Lower leg skin (tissue), 4 donors: Measurements from ENCODE around the gene ADRB1. TPM values are rescaled to one million over a fixed set of nuclear protein-coding genes. Genes with fewer than 3 reads are reported as not detected.
A peak's percentile ranks its signal among the peaks of the same experiment; 100 is the strongest.

Experiments used
- DNase-seq, 2 donors: peaks; one replicate each; pipeline ENCODE4 v3.0.0-alpha.2; 2019; ENCODE audit warnings: low spot score in 2 of 2
- H3K4me3 ChIP-seq: fragments of 200-600 bp; sonication (generic); 2 replicates; pipeline ENCODE4 v1.5.1; 2017; ENCODE audit warnings: mild to moderate bottlenecking, low read depth; ENCODE audit not compliant: poor library complexity, severe bottlenecking
- POLR2A ChIP-seq, 2 donors: fragments of 450-650 bp; IDR thresholded peaks; one replicate each; pipeline ENCODE4 v1.6.1; 2016 to 2017; ENCODE audit warnings: antibody characterized with exemption in 2 of 2, mild to moderate bottlenecking in 1 of 2, moderate library complexity in 1 of 2
- WGBS, 2 donors: methylation state at CpG; one replicate each; pipeline ENCODE4 v1.1.5; 2018; 5-methylcytosine and 5-hydroxymethylcytosine counted together
- intact Hi-C: fragments of 100-400 bp; cut with DNase I; formaldehyde crosslinking; loops from one replicate; pipeline ENCODE4 v1.15.0; 2023; ENCODE audit warnings: low total_unique reads
- total RNA-seq, 4 donors: library from RNA; depleted of rRNA; stranded (reverse); fragments of >200 nt; gene quantifications; one replicate each; pipeline ENCODE4 v1.1.0, GENCODE V29; 2016
- TF ChIP-seq, protein P1 (sequence below), 3 donors: fragments of 450-650 bp; IDR thresholded peaks; one replicate each; pipeline ENCODE4 v1.5.1; 2016; ENCODE audit warnings: antibody characterized with exemption in 3 of 3, mild to moderate bottlenecking in 3 of 3, moderate library complexity in 2 of 3

ADRB1 gene
- total RNA-seq, 4 donors from 2014 or later = 0.55 to 1.0 (median 0.82) TPM

DNA sequence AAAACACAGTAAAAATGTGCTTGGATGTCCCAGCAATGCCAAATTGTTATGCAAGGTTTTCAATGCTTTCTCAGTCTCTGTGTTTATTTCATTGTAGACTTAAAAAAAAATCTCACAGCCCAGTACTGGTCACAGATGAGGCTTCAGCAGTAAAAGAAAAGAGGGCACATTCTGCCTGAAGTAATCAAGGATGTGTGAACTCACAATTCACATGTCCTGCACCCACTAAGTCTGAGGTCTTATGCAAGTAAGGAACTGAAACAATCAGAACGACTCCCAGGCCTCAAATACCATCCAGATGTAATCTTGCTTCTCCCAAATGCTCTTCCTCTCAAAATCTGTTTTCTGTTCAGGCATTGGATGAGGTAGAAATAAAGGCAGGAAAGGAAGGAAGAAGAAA is 33.7 kb downstream of the ADRB1 start:
- no peak for TF ChIP-seq POLR2A (IDR thresholded peaks at IDR 0.05)
- TF ChIP-seq, protein P1, sequence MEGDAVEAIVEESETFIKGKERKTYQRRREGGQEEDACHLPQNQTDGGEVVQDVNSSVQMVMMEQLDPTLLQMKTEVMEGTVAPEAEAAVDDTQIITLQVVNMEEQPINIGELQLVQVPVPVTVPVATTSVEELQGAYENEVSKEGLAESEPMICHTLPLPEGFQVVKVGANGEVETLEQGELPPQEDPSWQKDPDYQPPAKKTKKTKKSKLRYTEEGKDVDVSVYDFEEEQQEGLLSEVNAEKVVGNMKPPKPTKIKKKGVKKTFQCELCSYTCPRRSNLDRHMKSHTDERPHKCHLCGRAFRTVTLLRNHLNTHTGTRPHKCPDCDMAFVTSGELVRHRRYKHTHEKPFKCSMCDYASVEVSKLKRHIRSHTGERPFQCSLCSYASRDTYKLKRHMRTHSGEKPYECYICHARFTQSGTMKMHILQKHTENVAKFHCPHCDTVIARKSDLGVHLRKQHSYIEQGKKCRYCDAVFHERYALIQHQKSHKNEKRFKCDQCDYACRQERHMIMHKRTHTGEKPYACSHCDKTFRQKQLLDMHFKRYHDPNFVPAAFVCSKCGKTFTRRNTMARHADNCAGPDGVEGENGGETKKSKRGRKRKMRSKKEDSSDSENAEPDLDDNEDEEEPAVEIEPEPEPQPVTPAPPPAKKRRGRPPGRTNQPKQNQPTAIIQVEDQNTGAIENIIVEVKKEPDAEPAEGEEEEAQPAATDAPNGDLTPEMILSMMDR (IDR thresholded peaks at IDR 0.05) = no peak
- H3K4me3 ChIP-seq = no peak overlapping the region
- peak in 1 of 2 donors; percentile 14 for DNase-seq
- 55 to 62% methylated on average over 1 of the region's 1 CpG for WGBS, 2 donors
- intact Hi-C loops = no loop called here

DNA sequence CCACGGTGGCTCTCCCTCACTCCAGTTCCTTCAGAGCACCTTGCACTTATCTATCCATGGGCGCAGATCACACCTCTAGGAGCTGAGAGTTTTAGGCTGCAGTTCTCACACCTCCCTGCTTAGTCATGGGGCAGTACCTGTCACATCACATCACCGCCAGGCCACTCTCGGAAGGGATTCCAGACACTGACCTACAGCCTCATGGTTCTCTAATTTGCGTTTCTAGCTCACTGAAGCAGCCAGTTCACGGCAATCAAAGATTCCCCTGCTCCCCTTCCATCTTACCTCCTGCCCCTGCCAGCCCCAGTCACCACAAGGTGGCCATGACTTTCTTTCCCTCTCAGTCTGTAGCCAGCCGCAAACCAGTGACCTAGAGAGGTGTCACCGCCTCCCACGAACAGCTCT is 34.2 kb downstream of the ADRB1 start:
- peak in 1 of 2 donors; percentile 66 for DNase-seq
- WGBS, 2 donors = 85 to 87% methylated on average over 9 of the region's 9 CpGs
- intact Hi-C loops = no loop called here
- H3K4me3 ChIP-seq = no peak overlapping the region
- TF ChIP-seq POLR2A (IDR thresholded peaks at IDR 0.05) = no peak
- TF ChIP-seq, protein P1 (IDR thresholded peaks at IDR 0.05) = no peak

DNA sequence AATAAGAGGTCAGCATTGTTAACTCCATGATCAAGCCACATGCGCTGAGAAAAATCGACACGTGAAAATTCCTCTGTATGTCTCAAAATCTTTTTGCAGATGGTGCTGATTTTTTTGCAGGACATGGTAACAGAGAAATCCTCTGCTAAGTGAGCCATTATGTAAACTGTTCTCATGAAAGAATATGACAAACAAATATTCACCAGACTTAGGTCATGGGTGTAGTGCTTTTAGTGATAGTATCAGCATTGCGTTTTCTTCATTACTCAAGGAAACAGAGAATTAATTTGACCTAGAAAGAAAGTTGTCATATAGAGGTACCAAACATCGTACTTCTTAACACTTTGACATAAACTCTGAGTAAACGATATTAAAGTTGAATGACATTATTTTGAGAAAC is 34.7 kb downstream of the ADRB1 start:
- no peak for DNase-seq
- TF ChIP-seq, protein P1 (IDR thresholded peaks at IDR 0.05) = no peak
- TF ChIP-seq POLR2A (IDR thresholded peaks at IDR 0.05) = no peak
- intact Hi-C loops = no loop called here
- no peak overlapping the region for H3K4me3 ChIP-seq
- 77 to 80% methylated on average over 6 of the region's 6 CpGs for WGBS, 2 donors

DNA sequence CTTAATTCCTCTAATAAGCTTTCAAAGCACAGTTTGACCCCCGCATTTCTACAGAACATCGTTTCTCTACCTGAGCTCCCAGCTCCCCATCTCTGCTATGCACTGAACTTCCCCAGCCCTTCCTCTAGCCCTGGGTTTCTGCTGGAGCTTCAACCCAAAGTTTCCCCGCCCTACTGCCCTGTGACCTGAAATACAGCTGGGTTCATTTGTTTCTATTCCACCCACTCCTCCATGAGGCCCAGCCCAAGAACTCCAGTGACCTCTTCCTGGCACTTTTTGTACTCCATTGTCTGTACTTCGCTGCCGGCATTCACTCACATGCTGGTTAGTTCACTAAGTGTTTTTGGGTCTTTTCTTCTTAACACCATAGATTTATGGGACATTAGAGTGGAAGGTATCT is 35.8 kb downstream of the ADRB1 start:
- TF ChIP-seq, protein P1 (IDR thresholded peaks at IDR 0.05) = no peak
- TF ChIP-seq POLR2A (IDR thresholded peaks at IDR 0.05) = no peak
- no peak overlapping the region for H3K4me3 ChIP-seq
- intact Hi-C loops = no loop called here
- peak in 1 of 2 donors; percentile 37 for DNase-seq
- WGBS, 2 donors = 81 to 84% methylated on average over 5 of the region's 5 CpGs

DNA sequence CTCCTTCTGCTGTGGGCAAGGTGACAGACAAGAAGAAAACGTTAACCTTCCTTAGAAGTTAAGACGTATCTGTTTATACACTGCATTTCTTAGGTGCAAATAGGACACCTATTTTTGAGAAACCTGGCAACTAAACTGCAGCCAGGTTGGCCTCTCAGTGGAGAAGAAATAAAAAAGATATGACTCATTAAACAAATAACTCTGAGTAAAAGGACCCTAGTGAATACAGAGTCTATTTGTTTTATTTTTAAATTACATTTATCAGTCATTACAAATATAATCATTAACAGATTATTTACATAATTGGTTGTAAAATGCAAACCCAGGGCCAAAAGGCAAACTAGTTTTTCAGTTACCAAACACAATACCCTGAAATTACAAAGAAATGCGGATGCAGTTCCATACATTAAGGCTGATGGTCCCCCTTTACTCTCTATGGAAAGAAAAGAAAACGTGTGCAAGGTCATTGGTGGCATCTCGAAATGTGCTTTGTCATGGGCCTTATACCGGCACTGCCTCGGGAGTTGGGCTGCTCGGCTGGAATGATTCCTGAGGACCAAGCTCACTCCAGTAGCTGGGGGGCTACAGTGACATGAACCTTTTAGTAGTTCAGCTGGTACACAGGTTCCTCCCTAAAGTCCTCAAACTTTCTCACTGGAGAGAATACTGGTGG is 38.4 kb downstream of the ADRB1 start:
- H3K4me3 ChIP-seq = no peak overlapping the region
- no peak for DNase-seq
- 85 to 86% methylated on average over 8 of the region's 8 CpGs for WGBS, 2 donors
- no peak for TF ChIP-seq POLR2A (IDR thresholded peaks at IDR 0.05)
- TF ChIP-seq, protein P1 (IDR thresholded peaks at IDR 0.05) = no peak
- intact Hi-C loops = no loop called here

DNA sequence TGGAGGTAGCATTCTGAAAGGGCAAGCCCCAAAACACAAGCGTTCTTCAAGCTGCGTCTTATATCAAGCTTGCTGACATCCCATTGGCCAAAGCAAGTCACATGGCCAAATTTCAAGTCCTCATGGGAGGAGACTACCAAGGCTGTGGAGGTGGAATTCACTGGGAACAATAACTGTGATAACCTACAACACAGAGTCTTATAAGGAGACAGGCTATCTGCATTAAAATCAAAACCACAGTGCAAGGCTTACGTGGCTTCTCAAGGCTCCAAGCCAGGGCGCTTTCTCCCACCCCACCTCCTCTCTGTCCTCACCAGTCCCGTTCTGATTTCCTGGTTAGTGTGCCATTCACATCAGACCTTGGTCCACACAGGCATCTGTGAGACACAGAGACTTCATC is 39.4 kb downstream of the ADRB1 start:
- intact Hi-C loops = no loop called here
- H3K4me3 ChIP-seq = no peak overlapping the region
- no peak for DNase-seq
- WGBS, 2 donors = 83 to 90% methylated on average over 5 of the region's 5 CpGs
- TF ChIP-seq, protein P1 (IDR thresholded peaks at IDR 0.05) = no peak
